ENCODE measurements around the gene TMEM87A.

The TMEM87A gene

DNA sequence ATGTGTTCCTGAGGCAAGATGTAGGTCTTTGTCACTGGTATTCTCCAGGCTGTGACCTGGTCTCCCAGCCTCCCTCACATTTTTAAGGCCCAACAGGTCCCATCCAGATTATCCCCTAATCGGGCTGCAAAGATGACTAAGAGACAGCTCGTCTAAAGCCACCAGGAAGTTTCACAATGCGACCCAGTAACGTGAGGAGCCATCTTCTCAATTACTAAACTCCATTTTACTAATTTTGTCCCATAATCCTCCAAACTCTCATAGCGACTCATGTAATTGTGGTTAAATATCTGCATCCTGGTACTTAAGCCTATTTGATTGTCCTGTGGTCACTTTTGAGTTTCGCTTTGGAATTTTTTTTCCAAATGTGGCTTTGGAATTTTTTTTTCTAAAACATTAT lies 108.1 kb downstream of the TMEM87A start:
- no peak overlapping the region for H3K27ac ChIP-seq (ENCODE audit: low read length)
- no peaks in the 10 kb centered on the region for H3K9me2 ChIP-seq (replicated peaks; ENCODE audit: insufficient read depth, low read length)
- H3F3A ChIP-seq (ENCODE audit: insufficient read depth, low read length) = no peaks in the 10 kb centered on the region
- H2AFZ ChIP-seq (ENCODE audit: low read length) = no peak overlapping the region
- H4K20me1 ChIP-seq (ENCODE audit: insufficient read depth, low read length) = no peaks in the 10 kb centered on the region
- no peak overlapping the region for H3K4me3 ChIP-seq (ENCODE audit: low read length)
- H3K9me3 ChIP-seq (replicated peaks; ENCODE audit: insufficient read depth, low read length) = no peaks in the 10 kb centered on the region
- H3K27me3 ChIP-seq (replicated peaks; ENCODE audit: insufficient read depth, low read length) = no peaks in the 10 kb centered on the region
- H3K9ac ChIP-seq (ENCODE audit: low read length) = no peak overlapping the region
- DNase-seq = no peak
- H3K79me2 ChIP-seq (ENCODE audit: low read length) = no peaks in the 10 kb centered on the region
- H3K36me3 ChIP-seq (replicated peaks; ENCODE audit: insufficient read depth, low read length) = peaks cover 6% of the 10 kb centered on the region; the same call in 1 of the 2 replicates
- H3K4me1 ChIP-seq (ENCODE audit: low read length) = no peaks in the 10 kb centered on the region
- no peak for TF ChIP-seq EZH2 (optimal IDR thresholded peaks at IDR 0.05; ENCODE audit: low read depth, low read length)
- TF ChIP-seq CTCF (IDR thresholded peaks at IDR 0.05; ENCODE audit: low read length) = no peak
- no peak for TF ChIP-seq EZH2phosphoT487 (IDR thresholded peaks at IDR 0.05; ENCODE audit: low read length)
- no peak overlapping the region for H3K4me2 ChIP-seq (ENCODE audit: low read depth, low read length)

DNA sequence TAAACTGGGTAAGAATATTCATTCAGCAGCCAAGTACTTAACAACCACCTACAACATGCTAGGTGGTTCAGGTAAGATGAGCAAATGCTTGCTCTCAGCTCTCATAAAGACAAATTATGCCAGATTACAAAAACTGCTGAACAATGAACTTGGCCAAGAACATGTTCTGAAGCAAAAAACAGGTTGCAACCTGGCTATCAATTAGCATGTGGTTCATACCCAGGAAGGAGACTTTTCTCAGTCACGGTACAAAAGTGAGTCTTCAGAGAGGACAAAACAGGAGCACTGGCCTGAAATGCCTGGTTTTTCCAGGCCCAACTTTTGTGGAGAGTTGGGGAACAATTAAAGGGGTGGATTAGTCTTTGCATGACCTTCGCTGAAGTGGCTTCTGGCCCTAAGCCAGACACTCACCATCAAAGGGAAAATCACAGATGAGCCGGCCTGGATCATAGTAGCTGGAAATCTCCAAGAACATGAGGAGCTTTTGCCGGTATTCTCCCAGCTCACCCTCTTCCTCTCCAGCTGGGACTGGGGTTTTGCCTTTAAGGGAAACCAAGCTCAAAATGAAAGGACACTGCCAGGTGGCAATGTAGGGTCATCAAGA lies 109.2 kb downstream of the TMEM87A start:
- no peaks in the 10 kb centered on the region for H3K27me3 ChIP-seq (replicated peaks; ENCODE audit: insufficient read depth, low read length)
- H3K4me3 ChIP-seq (ENCODE audit: low read length) = no peak overlapping the region
- H3K36me3 ChIP-seq (replicated peaks; ENCODE audit: insufficient read depth, low read length) = peaks cover 3% of the 10 kb centered on the region; the same call in 1 of the 2 replicates
- H3K4me2 ChIP-seq (ENCODE audit: low read depth, low read length) = no peak overlapping the region
- TF ChIP-seq CTCF (IDR thresholded peaks at IDR 0.05; ENCODE audit: low read length) (no peak), EZH2 (optimal IDR thresholded peaks at IDR 0.05; ENCODE audit: low read depth, low read length) (no peak), EZH2phosphoT487 (IDR thresholded peaks at IDR 0.05; ENCODE audit: low read length) (no peak)
- no peaks in the 10 kb centered on the region for H3F3A ChIP-seq (ENCODE audit: insufficient read depth, low read length)
- no peaks in the 10 kb centered on the region for H3K9me2 ChIP-seq (replicated peaks; ENCODE audit: insufficient read depth, low read length)
- H3K27ac ChIP-seq (ENCODE audit: low read length) = no peak overlapping the region
- no peaks in the 10 kb centered on the region for H3K4me1 ChIP-seq (ENCODE audit: low read length)
- DNase-seq = no peak
- no peaks in the 10 kb centered on the region for H3K9me3 ChIP-seq (replicated peaks; ENCODE audit: insufficient read depth, low read length)
- H3K9ac ChIP-seq (ENCODE audit: low read length) = no peak overlapping the region
- H2AFZ ChIP-seq (ENCODE audit: low read length) = no peak overlapping the region
- no peaks in the 10 kb centered on the region for H4K20me1 ChIP-seq (ENCODE audit: insufficient read depth, low read length)
- H3K79me2 ChIP-seq (ENCODE audit: low read length) = no peaks in the 10 kb centered on the region

DNA sequence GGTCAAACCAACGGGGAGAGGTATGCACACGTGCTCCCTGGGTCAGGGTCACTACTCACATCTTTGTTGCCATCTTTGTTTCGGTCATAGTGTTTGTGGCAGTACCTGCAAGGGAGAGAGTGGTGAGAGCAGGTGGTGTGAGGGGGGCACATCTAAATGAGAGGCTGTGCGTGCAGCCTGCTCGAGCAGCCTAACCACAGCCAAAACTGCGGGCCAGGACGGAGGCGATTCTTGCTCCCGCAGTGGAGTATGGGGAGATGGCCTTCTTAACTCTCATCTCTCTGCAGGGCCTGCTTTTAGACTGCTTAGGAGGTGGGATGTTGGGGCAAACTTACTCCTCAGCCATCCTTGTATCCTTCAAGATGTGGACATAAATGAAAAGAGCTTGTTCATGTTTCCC lies 109.9 kb downstream of the TMEM87A start:
- Histone ChIP-seq H4K20me1 (ENCODE audit: insufficient read depth, low read length) (no peaks in the 10 kb centered on the region), H3K36me3 (replicated peaks; ENCODE audit: insufficient read depth, low read length) (peaks cover 2% of the 10 kb centered on the region; the same call in 1 of the 2 replicates), H3F3A (ENCODE audit: insufficient read depth, low read length) (no peaks in the 10 kb centered on the region), H3K27me3 (replicated peaks; ENCODE audit: insufficient read depth, low read length) (no peaks in the 10 kb centered on the region), H3K27ac (ENCODE audit: low read length) (no peak overlapping the region), H3K4me2 (ENCODE audit: low read depth, low read length) (no peak overlapping the region), H3K9ac (ENCODE audit: low read length) (no peak overlapping the region), H3K4me1 (ENCODE audit: low read length) (no peaks in the 10 kb centered on the region), H3K79me2 (ENCODE audit: low read length) (no peaks in the 10 kb centered on the region), H2AFZ (ENCODE audit: low read length) (no peak overlapping the region), H3K9me2 (replicated peaks; ENCODE audit: insufficient read depth, low read length) (no peaks in the 10 kb centered on the region), H3K9me3 (replicated peaks; ENCODE audit: insufficient read depth, low read length) (no peaks in the 10 kb centered on the region), H3K4me3 (ENCODE audit: low read length) (no peak overlapping the region)
- no peak for DNase-seq
- TF ChIP-seq EZH2phosphoT487 (IDR thresholded peaks at IDR 0.05; ENCODE audit: low read length) (no peak), CTCF (IDR thresholded peaks at IDR 0.05; ENCODE audit: low read length) (no peak), EZH2 (optimal IDR thresholded peaks at IDR 0.05; ENCODE audit: low read depth, low read length) (no peak)

Data from MM.1S (cell line).